GM12878 (cell line): ENCODE data around the gene ASAH2B.
"Not testable (repeated sequence)": the region's sequence is repeated elsewhere in the genome, so short reads cannot be mapped to it uniquely, and the experiment has no call there.

Experiments
- ATF2 ChIP-seq: IDR thresholded peaks from 2 replicates; pipeline ENCODE4 v1.6.1; 2012; ENCODE audit warnings: low read length, inconsistent platforms
- CTCF ChIP-seq, 3 experiments: IDR thresholded peaks in 2 of 3; conservative IDR thresholded peaks in 1 of 3; 2 replicates each; pipeline ENCODE4 v1.5.1; 2011; ENCODE audit warnings: low read depth in 3 of 3, low read length in 3 of 3, mild to moderate bottlenecking in 3 of 3, control low read depth in 2 of 3, moderate library complexity in 2 of 3, inconsistent platforms in 1 of 3, mixed read lengths in 1 of 3; ENCODE audit not compliant: control insufficient read depth in 2 of 3, insufficient read depth in 1 of 3; ENCODE audit errors: extremely low read depth in 1 of 3
- EZH2 ChIP-seq: IDR thresholded peaks from 2 replicates; pipeline ENCODE4 v1.6.1; 2012; ENCODE audit warnings: low read depth, mild to moderate bottlenecking, control low read depth, inconsistent platforms, low read length, borderline replicate concordance; ENCODE audit not compliant: control insufficient read depth
- NFXL1 ChIP-seq: fragments of 450-650 bp; IDR thresholded peaks from 2 replicates; pipeline ENCODE4 v1.6.1; 2017; ENCODE audit warnings: antibody characterized with exemption, mild to moderate bottlenecking, borderline replicate concordance
- RFX5 ChIP-seq: IDR thresholded peaks from 2 replicates; pipeline ENCODE4 v1.6.1; 2011; ENCODE audit warnings: low read depth, low read length, improper control_type of control experiment
- SMC3 ChIP-seq: IDR thresholded peaks from 2 replicates; pipeline ENCODE4 v1.6.1; 2011; ENCODE audit warnings: low read length, improper control_type of control experiment, borderline replicate concordance
- TCF12 ChIP-seq: IDR thresholded peaks from 2 replicates; pipeline ENCODE4 v1.6.1; 2011; ENCODE audit warnings: low read depth, mild to moderate bottlenecking, low read length
- ZNF274 ChIP-seq: IDR thresholded peaks from one replicate; pipeline ENCODE4 v1.8.0; 2011; ENCODE audit not compliant: insufficient read length, insufficient read depth

GRCh38 chr10:50766774-50767513 is 27.2 kb downstream of the ASAH2B start:
- TF ChIP-seq EZH2; CTCF (IDR thresholded peaks at IDR 0.05 in 2 of 3, conservative IDR thresholded peaks at IDR 0.05 in 1 of 3; ENCODE audit: control insufficient read depth in 2 of 3, extremely low read depth in 1 of 3, insufficient read depth in 1 of 3, low read depth in 3 of 3, low read length in 3 of 3); ZNF274; RFX5; ATF2; NFXL1; TCF12; SMC3: not testable (repeated sequence)
